ENCODE measurements around the gene CLSTN2.

Gene CLSTN2

GRCh38 chr3:140572334-140572733 is 637.3 kb downstream of the CLSTN2 start:
- no peak for DNase-seq

- no peak for DNase-seq
Observed at GRCh38 chr3:140573011-140573410, 638.0 kb downstream of the CLSTN2 start.

- no peak for DNase-seq
Observed at GRCh38 chr3:140574375-140574774, 639.4 kb downstream of the CLSTN2 start.

- no peak for DNase-seq
Observed at GRCh38 chr3:140576449-140576848, 641.5 kb downstream of the CLSTN2 start.

- DNase-seq, result no peak
Observed at GRCh38 chr3:140577911-140578310, 642.9 kb downstream of the CLSTN2 start.

- no peak for DNase-seq
Observed at GRCh38 chr3:140579260-140579659, 644.3 kb downstream of the CLSTN2 start.

GRCh38 chr3:140580746-140581145 is 645.8 kb downstream of the CLSTN2 start:
- no peak for DNase-seq

- DNase-seq, result no peak
Observed at GRCh38 chr3:140584549-140584948, 649.6 kb downstream of the CLSTN2 start.

GRCh38 chr3:140585828-140586227 is 650.8 kb downstream of the CLSTN2 start:
- no peak for DNase-seq

- no peak for DNase-seq
Observed at GRCh38 chr3:140586311-140586710, 651.3 kb downstream of the CLSTN2 start.

GRCh38 chr3:140588558-140588957 is 653.6 kb downstream of the CLSTN2 start:
- DNase-seq, result no peak

GRCh38 chr3:140593766-140594165 is 658.8 kb downstream of the CLSTN2 start:
- no peak for DNase-seq

GRCh38 chr3:140595295-140595694 is 660.3 kb downstream of the CLSTN2 start:
- no peak for DNase-seq

- DNase-seq, result no peak
Observed at GRCh38 chr3:140597364-140597763, 662.4 kb downstream of the CLSTN2 start.

GRCh38 chr3:140597792-140598191 is 662.8 kb downstream of the CLSTN2 start:
- no peak for DNase-seq

- DNase-seq, result no peak
Observed at GRCh38 chr3:140599009-140599408, 664.0 kb downstream of the CLSTN2 start.

GRCh38 chr3:140599496-140599895 is 664.5 kb downstream of the CLSTN2 start:
- DNase-seq, result no peak

- DNase-seq, result no peak
Observed at GRCh38 chr3:140601881-140602280, 666.9 kb downstream of the CLSTN2 start.

- no peak for DNase-seq
Observed at GRCh38 chr3:140602781-140603180, 667.8 kb downstream of the CLSTN2 start.

- no peak for DNase-seq
Observed at GRCh38 chr3:140603766-140604165, 668.8 kb downstream of the CLSTN2 start.

- no peak for DNase-seq
Observed at GRCh38 chr3:140610544-140610943, 675.6 kb downstream of the CLSTN2 start.

- no peak for DNase-seq
Observed at GRCh38 chr3:140614001-140614400, 679.0 kb downstream of the CLSTN2 start.

GRCh38 chr3:140617135-140617534 is 682.1 kb downstream of the CLSTN2 start:
- DNase-seq, result no peak

- DNase-seq, result no peak
Observed at GRCh38 chr3:140626856-140627255, 691.9 kb downstream of the CLSTN2 start.
